ENCODE measurements around the gene PERM1. TPM values are rescaled to one million over a fixed set of nuclear protein-coding genes. Genes with fewer than 3 reads are reported as not detected.
"Not testable (repeated sequence)": the region's sequence is repeated elsewhere in the genome, so short reads cannot be mapped to it uniquely, and the experiment has no call there.

Gene PERM1
- total RNA-seq, 1 donor from 2014 or later = 50.1 TPM

DNA sequence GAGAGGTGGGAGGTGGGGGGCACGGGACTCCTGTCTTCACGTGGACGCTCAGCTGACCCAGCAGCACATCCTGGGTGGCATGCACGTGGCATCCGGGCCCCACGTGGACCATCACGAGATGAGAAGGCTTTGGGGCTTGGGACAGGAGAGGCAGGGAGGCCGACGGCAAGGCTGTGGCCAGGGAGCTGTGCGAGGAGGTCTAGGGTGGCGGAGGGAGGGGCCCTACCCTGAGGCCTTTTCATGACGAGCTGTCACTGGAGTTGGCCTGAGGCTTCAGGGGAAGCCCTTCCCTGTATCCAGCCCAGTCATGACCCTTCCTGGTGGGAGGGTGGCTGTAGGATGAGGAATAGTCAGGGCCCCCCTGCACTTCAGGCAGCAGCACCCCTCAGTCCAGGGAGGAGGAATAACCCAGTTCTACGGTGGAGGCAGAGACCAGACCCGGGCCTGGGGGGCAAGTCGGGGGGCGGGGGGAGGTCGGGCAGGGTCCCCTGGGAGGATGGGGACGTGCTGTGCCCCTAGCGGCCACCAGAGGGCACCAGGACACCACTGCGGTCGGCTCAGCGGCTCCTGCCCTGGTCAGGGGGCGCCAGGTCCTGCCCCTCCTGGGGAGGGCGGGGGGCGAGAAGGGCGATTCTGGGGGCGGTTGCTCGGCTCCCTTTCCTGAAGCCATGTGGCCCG is 2.0 kb upstream of the PERM1 start:
- DNase-seq (ENCODE audit: low spot score) = no peak
- intact Hi-C loops (cut with DNase I) = loop anchor here (1.0 kb wide), 1 partner anchor 80 kb away; no protein-coding TSS in a partner anchor

DNA sequence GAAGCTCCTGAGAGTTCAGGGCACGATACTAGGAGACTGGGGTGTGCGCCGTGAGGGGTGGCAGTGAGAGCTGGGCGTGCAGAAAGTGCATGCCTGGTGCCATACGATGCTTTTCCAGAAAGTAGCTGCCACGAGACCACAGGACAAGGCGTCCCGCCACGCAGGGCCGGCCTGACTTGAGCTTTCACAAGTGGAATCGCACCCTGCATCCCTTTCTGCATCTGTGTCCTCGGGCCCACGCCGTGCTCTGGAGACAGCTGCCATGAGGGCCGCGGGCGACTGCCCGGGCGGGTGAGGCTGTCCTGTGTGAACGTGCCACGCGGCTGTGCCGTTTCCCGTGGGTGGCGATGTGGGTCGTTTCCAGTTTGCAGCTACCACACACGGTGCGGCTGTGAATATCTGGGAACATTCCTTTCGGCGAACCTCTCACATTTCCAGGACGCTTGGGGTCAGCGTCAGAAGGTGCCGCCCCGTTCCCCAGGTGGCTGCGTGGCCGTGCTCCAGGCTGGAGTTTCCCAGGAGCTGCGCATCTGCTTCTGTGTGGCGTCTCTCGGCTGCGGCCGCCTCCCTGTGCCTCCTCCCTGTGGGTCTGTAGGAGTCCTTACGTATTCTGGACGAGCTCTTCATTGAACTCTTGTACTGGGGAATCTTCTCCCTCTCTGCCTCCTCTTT is 1.0 kb upstream of the PERM1 start:
- no peak for DNase-seq (ENCODE audit: low spot score)
- intact Hi-C loops (cut with DNase I) = no loop called here

DNA sequence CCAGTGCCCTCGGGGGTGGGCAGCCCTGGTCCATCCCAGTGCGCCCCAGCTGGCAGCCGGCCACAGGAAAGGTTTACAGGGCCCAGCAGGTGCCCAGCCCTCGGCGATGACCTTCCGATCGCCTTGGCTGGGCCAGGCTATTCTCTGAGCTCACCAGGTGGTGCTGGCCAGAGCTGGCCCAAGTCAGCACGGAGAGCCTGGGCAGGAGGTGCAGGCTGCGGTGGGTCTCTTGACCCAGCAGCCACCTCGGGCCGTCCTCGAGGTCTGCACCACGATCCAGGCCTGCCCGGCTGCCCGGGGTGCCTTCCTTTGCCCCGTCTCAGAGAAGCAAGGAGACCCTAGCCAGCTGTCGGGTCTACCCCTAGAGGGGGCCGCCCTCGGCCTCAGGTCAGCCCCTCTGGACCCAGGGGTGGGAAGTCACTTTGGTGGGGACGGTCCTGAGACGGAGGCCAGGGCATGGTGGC is 370 bp downstream of the PERM1 start:
- DNase-seq (ENCODE audit: low spot score) = no peak
- intact Hi-C loops (cut with DNase I) = no loop called here

DNA sequence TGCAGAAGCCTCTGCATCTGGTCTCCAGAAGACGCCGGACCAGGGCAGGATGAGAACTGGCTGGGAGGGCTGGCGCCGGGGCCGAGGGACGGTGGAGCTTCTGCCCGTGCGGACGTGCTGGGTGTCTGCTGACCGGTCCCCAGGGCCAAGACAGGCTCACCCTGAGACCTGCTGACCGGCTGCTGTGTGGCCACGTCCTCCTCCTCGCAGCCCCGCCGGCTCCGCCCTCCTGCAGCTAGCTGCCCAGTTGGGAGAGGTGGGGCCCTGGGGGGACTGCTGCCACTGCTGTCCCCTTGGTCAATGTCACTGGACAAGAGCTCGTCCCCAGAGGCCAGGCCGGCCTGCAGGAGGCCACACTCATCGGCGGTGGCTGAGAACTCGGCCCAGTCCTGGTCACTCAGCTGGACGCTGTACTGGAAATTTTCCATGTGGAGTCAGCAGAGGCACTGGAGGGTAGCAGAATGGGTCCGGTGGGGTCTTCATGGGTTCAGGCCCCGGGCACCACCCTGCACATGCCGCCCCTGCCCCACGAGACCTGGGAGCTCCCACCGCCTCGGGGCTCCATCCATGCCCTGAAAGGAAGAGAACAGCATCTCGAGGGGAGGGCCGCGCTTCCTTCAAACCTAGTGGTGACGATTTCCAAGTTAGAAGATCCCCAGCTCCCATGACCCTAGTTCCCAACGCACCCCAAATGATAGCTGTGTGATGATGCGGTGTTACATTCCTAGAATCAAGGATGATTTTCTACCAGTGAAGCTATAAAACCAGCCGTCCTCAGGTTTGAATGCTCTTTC is 1.1 kb downstream of the PERM1 start:
- DNase-seq (ENCODE audit: low spot score) = peak; percentile 92
- intact Hi-C loops (cut with DNase I) = no loop called here

DNA sequence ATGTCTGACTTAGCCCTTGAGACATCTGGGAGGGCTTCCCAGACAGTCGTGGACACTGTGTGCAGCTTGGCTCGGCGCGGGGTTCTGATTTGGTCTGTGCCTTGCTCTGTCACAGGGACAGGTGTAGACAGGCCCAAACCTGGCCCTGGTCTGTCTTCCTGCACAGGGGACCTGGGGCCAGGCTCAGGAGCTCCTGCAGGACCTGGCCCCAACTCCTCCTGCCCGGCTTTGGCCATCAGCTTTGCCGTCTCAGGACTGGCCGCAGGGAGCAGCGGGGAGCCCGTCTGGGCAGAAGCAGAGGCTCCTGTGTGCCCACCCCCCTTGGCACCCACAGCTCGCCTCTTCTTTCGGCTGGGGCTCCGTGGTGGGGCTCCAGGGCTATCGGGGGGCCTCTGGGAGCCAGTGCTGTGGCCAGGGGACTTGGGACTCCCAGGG is 1.7 kb downstream of the PERM1 start:
- DNase-seq (ENCODE audit: low spot score) = no peak
- intact Hi-C loops (cut with DNase I) = no loop called here

DNA sequence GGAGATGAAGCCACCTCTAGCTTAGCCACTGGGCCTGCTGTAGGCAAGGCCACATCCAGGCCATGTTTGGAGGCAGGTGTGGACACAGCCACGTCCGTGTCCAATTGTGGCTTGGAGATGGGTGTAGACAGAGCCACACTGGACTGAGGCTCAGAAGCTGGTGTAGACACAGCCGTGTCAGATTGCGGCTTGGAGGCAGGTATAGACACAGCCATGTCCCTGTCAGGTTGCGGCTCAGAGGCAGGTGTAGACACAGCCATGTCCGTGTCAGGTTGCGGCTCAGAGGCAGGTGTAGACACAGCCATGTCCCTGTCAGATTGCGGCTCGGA is 2.2 kb downstream of the PERM1 start:
- no peak for DNase-seq (ENCODE audit: low spot score)
- intact Hi-C loops (cut with DNase I) = no loop called here

DNA sequence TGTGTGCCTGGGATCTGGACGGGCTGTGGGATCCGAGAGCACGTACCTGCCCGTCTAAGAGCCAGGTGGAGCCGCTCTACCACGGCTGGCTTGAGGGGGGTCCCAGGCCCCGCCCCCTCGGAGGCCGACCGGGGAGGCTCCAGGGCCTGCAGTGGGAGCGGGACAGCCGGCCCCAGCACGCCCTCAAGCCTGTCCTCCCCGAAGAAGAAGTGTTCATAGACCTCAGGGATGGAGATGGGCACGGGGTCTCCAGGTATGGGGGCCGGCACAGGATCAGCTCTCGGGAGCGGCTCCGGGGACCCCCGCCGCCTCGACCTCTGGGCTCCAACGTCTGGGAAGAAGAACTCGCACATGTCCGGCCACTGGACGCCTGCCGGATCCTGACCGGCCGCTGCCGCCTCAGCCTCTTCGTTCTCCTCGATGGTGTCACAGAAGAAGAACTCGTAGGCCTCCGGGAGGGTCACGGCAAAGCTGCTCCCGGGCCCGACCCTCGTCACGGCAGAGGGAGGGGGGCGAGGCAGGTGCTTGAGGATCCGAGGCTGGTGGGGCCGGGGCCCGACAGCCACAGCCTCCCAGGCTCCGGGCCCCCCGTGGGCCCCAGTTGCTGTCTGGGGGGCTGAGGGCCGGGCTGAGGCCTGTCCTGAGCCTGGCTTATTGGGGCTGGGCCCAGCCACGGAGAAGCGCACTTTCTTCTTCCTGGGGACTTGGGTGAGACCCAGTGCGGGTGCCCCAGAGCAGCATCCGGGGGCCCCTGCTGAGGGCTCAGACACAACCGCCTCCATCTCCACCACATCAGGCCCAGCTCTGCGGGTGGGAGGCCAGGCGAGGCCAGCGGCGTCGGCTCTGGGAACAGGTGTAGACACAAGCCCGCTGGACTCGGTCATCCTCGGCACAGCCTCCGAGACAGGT is 2.8 kb downstream of the PERM1 start:
- DNase-seq (ENCODE audit: low spot score) = no peak
- intact Hi-C loops (cut with DNase I) = no loop called here

DNA sequence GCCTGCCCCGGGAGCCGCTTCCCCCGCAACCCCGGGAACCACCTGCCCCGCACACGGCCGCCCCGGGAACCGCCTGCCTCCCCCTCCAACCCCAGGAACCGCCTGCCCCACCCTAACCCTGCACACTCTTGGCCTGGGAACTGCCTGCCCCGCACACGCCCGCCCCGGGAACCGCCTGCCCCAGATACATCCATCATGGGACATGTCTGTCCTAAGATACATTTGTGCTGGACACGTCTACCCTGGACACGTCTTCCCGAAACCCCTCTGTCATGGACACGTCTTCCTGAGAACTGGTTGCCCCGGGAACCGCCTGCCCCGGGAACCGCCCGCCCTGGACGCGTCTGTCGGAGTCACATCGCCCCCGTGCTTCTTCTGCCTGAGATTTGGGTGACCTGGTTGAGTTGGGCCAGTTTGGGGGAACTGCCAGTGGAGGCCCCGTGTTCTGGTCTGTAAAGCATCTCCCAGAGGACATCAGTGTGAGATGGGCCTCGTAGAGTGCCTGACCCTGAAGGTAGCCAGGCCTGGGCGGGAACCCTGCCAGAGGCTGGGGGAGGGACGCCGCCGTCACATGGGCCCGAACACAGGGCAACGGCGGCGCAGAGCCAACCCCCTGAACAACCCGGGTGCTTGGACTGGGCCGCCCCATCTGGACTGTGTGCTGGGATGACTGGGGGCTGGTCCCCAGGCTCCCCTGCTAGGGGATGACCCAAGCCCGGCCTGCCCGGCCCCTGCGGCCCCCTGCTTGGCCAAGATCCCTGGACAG is 3.6 kb downstream of the PERM1 start:
- DNase-seq (ENCODE audit: low spot score) = peak; percentile 75
- intact Hi-C loops (cut with DNase I) = no loop called here

DNA sequence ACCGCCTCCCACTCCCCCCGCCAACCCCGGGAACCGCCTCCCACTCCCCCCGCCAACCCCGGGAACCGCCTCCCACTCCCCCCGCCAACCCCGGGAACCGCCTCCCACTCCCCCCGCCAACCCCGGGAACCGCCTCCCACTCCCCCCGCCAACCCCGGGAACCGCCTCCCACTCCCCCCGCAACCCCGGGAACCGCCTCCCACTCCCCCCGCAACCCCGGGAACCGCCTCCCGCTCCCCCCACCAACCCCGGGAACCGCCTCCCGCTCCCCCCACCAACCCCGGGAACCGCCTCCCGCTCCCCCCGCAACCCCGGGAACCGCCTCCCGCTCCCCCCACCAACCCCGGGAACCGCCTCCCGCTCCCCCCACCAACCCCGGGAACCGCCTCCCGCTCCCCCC is 5.1 kb downstream of the PERM1 start:
- intact Hi-C loops (cut with DNase I); DNase-seq (ENCODE audit: low spot score): not testable (repeated sequence)

DNA sequence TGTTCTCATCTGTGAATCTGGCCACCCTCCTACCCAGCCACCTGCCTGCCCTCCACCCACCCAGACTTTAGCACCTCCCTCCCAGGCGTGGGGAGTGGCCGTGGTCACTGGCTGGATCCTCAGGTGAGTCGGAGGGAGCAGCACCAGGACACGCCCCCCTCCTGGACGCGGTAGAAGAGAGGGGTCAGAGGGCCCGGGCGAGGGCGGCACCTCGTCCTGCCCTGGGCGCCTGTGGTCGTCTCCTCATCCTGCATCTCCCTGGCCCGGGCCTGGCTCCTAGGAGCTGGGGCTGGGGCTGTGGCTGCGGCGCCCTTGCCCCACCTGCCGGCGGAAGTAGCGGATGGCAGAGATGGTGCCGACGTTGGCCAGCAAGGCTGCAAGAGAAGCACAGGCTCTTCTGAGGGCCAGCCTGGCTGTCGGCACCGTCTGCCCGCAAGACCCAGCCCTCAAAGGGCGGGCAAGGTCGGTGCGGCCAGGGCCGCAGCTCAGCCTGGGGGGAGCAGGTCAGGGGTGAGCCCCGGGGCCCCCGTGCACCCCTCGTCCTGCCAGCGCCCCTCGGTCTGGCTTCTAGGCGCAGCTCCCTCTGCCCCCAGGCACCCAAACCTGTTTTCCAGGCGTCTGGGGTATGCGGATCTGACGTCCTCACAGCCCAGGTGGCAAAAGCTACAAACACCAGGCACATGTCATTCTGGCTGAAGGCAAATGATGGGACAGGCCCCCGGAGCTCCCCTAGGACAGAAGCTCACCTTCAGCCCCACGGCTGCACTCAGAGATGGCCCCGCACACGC is 5.8 kb downstream of the PERM1 start:
- intact Hi-C loops (cut with DNase I) = no loop called here
- DNase-seq (ENCODE audit: low spot score) = no peak

DNA sequence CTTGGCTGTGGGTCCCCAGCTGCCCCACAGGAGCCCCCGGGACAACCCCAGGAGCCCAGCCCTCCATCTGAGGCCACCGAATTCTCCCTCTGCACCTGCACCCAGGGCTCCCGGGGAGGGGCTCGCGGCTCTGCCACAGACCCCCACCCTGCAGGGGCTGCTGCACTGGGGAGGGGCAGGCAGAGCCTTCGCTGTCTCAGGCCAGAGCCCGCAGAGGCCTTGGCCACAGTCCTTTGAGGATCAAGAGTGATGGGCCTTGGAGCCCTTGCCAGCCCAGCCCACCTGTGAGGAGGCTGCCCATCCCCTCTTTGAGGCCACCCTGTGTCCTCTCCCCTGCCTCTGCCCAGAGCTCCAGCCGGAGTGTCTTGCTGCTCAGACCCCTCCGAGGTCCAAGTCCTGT is 6.5 kb downstream of the PERM1 start:
- intact Hi-C loops (cut with DNase I) = no loop called here
- DNase-seq (ENCODE audit: low spot score) = no peak

DNA sequence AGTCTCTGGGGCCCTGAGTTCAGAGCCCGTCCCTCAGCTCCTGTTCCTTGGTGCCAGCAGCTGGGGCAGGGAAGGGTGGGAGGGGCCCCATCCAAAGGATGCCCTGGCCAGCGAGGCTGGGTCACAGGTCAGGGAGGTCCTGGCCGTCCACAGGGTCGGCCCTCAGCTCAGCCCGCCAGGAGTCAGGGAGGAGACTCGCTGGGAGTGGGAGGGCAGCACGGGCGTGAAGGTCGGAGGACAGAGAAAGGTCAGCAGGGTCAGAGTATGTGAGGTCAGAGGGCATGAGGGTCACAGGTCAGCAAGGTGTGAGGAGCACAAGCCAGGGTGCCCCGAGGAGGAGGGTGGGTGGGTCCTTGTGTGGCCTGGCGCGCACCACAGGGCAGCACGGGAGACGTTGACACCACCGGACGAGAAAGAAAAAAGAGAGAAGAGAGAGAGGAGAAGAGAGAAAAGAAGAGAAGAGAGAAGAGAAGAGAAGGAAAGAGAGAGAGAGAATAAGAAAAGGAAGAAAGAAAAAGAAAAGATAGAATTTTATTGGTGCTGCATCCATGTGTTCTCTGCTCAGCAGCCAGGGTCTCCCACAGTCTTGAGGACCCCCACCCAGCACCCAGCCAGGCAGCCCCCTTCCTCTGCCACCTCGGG is 7.1 kb downstream of the PERM1 start:
- intact Hi-C loops (cut with DNase I) = no loop called here
- DNase-seq (ENCODE audit: low spot score) = no peak

DNA sequence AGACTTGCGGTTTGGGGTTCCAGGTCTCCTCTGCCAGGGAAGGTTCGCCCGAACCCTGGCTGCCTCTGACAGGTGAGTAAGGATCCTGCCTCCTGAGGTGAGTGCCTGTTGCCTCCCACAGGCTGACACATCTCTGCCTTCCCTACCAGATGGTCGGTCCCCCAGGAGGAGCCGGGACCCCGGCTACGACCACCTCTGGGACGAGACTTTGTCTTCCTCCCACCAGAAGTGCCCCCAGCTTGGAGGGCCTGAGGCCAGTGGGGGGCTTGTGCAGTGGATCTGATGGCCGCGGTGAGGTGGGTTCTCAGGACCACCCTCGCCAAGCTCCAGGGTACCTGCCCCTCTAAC is 7.6 kb downstream of the PERM1 start:
- DNase-seq (ENCODE audit: low spot score) = no peak
- intact Hi-C loops (cut with DNase I) = no loop called here

DNA sequence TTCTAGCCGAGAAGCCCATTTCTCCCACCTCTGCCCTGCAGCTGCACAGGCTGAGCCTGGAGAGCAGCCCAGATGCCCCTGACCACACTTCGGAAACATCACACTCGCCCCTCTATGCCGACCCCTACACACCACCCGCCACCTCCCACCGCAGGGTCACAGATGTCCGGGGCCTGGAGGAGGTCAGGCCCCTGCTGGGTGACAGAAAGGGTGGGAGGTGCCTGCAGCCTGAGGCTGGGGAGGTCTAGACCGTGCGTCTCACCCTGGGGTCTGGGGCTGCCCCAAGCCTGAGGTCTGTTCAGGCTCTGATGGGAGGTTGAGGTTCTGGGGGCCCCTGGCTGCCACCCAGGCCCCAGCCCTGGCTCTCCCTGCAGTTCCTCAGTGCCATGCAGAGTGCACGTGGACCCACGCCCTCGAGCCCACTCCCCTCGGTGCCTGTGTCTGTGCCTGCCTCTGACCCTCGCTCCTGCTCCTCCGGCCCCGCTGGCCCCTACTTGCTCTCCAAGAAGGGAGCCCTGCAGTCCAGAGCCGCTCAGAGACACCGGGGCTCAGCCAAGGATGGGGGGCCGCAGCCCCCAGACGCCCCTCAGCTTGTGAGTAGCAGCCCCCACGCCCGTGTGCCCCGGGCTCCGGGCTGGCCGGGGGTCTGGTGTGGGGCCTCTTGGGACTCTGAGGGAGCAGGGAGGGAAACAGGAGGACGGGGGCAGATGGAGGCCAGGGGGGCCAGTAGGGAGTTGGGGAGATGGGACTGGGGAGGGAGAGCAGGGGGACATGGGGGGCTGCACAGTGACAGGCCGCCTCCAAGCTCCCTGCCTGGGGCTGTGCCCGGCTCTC is 8.2 kb downstream of the PERM1 start:
- no peak for DNase-seq (ENCODE audit: low spot score)

DNA sequence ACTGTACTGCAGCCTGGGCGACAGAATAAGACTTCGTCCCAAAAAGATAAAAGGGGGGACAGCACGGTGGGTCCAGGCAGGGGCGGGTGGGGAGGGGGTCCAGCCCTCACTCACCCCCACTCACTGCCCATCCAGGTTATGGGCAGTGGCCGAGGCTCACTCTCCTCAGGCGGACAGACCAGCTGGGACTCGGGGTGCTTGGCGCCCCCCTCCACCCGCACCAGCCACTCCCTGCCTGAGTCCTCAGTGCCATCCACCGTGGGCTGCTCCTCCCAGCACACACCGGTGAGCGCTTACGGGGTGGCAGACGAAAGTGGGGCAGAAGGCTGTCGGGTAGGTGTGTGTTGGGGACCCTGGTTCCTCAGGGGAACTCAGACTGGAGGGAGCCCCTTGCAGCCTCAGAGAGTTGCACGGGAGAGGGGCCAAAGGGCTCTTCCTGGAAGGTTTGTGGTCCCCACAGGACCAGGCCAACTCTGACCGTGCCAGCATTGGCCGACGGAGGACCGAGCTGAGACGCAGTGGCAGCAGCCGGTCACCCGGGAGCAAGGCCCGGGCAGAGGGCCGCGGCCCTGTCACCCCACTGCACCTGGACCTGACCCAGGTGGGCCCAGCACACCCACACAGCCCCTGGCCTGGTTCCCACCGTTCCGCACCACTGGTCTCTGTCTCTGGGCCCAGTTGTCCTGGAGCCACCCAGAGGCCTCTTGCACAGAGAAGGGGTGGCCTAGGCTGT is 9.0 kb downstream of the PERM1 start:
- intact Hi-C loops (cut with DNase I) = no loop called here

More for the DNA sequence above, 8.2 kb downstream of the PERM1 start:
- intact Hi-C loops (cut with DNase I) = no loop called here

DNA sequence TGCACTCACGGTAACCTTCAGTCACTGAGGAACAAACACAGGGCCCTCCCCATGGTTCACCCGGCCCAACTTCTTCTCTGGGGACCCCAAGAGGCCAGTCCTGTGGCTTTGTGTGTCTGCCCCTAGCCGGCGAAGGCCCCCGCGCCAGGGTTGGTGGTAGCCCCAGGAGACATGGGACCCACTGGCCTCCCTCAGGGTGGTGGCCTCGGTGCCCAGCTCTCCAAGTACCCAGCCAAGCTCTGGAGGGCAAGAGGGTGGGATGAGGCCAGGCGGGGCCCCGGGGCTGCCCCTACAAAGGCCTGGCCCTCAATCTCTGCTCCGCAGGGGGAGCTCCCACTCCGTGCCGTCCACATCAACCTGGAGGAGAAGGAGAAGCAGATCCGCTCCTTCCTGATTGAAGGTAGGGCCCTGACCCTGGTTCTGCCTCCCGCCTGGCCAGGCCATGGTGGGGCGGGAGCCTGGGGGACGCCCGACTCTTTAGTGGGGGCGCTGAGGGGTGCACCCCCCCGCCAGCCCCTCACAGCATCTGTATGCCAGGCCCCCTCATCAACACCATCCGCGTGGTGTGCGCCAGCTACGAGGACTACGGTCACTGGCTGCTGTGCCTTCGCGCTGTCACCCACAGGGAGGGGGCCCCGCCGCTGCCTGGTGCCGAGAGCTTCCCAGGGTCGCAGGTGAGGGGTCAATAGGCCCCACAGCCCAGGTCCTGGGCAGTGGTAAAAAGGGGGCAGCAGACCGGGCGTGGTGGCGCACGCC is 10.0 kb downstream of the PERM1 start:
- intact Hi-C loops (cut with DNase I) = no loop called here
- DNase-seq (ENCODE audit: low spot score) = no peak

More for the DNA sequence above, 9.0 kb downstream of the PERM1 start:
- DNase-seq (ENCODE audit: low spot score) = no peak

All from cardiac septum (tissue), 1 donor.